GM18909 (cell line): Measurements from ENCODE around the gene WBP1L.
"Not testable (repeated sequence)": the region's sequence is repeated elsewhere in the genome, so short reads cannot be mapped to it uniquely, and the experiment has no call there.

Source experiments
- ATAC-seq: cut with Tn5 transposase; IDR thresholded peaks from one replicate; pipeline ENCODE4 v1.9.1; 2021; ENCODE audit warnings: mild to moderate bottlenecking; ENCODE audit not compliant: unreplicated experiment, poor library complexity

The WBP1L gene

DNA sequence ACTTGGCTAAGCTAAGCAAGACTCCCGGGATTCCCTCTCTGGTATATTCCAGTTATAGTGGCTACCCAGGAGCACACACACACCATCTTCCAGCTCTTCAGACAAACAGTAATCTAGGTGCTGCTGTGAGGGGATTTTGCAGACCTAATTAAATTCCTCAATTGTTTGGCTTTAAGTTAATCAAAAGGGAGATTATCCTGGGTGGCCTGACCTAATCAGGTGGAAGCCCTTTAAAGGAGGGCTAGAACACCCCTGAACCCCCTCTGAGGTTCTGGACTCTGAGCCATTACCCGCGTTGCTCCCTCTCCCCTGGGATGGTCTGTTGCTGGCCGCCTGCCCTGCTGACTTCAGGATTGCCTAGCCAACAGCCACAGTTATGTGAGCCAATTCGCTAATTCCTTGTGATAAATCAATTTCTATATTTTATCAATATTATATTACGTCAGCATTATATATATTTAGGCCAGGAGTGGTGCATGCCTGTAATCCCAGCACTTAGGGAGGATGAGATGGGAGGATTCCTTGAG is 22.9 kb upstream of the WBP1L start:
- ATAC-seq: no peak

DNA sequence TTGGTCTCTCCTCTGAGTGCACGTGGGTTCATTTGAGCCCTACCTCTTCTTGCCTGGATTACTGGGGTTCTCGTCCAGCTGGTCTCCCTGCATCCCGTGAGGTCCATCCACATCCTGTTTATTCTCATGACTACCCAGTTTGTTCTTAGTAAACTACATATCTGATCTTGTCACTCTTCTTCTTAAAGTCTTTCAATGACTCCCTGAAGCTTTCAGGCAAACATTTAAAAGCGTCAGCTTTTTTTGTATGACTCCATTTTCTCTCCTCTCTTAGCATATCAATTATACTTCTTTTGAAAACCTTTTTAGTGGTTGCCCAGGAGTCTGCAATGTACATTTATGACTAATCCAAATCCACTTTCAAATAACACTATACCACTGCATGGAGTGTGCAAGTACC is 21.8 kb upstream of the WBP1L start:
- no peak for ATAC-seq

DNA sequence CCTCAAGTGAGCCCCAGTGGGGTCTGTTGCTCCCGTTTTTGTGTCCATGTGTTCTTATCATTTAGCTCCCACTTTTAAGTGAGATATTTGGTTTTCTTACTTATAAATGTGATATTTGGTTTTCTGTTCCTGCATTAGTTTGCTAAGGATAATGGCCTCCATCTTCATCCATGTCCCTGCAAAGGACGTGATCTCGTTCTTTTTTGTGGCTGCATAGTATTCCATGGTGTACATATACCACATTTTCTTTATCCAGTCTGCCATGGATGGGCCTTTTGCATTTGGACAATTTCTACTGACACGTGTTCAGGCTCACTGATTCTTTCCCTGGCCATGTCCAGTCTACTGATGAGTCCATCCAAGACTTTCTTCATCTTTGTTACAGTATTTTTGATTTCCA is 19.8 kb upstream of the WBP1L start:
- no peak for ATAC-seq

DNA sequence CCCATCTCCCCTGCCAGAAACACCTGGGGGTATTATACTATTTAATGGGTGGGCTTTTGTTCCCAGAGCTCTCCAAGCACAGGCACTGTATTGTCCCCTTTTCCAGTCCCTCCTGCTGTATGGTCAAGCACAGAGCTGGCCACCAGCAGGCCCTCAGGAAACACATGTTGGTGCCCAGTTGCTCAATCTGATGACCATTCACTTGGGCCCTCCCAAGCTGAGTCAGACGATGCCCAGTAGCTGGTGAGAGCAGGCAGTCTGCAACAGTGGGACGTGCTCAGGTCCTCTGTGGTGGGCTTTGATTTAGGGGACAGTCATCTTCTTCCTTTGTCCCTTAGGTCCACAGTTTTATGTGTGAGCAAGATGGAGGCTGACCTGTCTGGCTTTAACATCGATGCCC is 17.5 kb upstream of the WBP1L start:
- ATAC-seq: no peak

DNA sequence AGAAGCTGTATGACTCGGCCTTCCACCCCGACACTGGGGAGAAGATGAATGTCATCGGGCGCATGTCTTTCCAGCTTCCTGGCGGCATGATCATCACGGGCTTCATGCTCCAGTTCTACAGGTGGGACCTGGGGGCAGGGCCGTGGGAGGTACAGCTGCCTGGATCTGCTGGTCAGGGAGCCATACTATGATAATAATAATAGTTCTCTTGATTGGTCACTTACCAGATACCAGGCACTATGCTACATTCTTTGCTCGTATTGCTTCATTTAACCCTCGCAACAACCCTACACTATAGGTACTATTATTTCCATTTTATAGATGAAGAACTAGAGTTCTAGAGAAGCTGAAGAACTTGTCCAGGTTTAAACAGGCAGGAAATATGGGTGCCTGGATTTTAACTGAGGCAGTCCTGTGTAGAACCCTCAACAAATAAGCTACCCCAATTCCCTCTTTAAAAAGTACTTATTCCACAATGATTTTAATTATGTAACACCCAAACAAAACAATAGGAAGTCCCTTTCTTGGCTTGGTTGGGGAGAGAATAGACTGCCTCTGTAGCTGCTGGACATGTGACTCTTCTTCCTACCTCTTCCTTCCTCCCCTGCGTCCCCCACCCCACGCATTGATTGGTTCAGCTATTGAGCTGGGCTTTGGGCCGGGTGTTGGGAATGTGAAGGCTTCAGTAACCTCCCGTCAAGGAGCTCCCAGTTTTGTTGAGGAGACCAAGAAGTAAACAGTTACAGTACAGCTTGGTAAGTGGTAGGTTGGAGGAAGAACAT is 16.5 kb upstream of the WBP1L start:
- ATAC-seq: no peak

DNA sequence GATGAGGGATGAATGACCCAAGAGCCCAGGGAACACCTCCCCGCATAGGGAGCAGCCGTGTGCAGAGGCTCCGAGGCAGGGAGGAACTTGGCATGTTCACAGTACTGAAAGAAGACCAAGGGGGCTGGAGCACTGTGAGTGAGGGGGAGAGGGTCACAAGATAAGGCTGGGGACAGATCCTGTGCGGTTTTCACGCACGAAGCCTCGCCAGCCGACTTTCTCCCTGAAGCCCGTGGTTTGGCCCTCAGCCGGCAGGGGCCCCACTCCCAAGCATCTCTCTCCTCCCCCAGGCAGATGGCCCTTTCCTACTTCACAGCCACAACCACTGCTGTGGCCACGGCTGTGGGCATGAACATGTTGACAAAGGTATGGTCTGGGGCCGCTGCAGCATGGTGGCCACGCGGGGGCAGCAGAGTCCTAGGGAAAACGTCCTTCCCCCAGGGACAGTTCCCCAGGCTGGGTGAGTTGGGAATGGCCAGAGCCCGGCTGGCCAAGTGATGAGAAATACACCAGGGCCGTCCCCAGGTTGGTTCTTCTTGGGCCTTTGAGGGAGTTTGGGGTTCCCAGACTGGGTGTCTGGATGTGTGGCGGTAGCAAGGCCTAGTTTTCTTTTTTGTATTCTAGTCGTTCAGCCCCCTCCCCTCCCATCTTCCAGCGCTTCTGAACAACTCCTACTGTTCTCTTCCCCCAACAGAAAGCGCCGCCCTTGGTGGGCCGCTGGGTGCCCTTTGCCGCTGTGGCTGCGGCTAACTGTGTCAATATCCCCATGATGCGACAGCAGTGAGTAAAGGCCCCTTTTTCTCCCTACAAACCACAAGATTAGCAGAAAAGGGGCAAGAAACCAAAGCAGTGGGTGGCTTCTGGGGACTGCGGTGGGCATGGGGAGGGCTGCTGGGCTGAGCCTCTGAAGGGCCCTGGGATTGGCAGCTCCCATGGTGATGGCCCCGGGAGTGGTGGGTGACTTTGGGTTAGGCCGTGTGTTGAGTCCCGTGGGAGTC is 14.4 kb upstream of the WBP1L start:
- no peak for ATAC-seq

DNA sequence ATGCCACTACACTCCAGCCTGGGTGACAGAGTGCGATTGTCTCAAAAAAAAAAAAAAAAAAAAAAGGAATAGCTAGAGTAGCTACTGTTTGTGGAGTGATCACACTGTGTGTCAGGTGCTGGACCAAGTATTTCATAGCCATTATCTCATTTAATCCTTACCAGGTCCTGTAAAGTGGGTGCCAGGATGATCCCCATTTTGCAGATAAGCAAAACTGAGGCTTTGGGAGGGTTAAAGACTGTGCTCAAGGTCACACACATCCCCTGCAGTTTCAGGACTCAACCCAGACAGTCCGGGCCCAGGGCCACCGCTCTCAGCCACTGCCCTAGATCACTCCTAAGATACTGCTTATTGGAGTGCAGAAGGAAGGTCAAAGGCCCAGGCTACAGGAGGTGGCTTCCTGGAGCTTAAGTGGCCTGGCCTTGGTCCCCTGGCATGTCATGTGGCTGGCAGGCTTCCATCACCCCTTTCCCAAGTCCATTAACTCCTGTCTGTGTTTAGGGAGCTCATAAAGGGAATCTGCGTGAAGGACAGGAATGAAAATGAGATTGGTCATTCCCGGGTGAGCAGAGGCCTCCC is 12.4 kb upstream of the WBP1L start:
- ATAC-seq: no peak

DNA sequence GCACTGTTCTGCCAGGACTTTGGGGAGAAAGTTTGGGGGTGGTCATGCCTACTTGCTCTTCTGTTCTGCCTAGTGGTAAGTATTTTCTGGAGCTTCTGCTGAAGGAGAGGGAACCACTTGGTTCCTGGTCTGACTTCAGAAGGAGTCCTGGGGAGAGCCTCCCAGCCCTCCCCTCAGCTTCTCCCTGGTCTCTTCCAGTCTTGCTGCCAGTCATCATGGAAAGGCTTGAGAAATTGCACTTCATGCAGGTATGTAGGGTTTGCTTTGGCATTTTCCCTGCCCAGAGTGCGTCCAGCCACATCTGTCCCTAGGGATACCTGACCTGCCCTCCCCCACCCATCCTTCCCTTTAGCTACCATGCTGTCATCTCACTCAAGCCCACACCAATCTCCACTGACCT is 11.1 kb upstream of the WBP1L start:
- ATAC-seq: no peak

DNA sequence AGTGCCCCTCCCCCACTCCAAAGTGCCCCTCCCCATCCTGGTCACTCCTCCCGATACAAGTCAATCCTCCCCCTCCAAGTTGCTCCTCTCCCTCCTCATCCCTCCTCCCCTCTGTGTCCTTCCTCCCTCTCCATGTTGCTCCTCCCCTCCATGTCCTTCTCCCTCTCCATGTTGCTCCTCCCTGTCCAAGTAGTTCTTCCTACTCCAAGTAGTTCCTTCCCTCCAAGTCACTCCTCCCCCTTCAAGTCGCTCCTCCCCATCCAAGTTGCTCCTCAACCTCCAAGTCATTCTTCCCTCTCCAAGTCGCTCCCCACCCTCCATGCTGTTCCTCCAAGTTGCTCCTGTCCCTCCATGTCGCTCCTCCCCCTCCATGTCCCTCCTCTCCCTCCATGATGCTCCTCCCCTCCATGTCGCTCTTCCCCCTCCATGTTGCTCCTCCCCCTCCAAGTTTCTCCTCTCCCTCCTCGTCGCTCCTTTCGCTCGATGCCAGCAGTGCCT is 8.6 kb upstream of the WBP1L start:
- ATAC-seq: no peak

DNA sequence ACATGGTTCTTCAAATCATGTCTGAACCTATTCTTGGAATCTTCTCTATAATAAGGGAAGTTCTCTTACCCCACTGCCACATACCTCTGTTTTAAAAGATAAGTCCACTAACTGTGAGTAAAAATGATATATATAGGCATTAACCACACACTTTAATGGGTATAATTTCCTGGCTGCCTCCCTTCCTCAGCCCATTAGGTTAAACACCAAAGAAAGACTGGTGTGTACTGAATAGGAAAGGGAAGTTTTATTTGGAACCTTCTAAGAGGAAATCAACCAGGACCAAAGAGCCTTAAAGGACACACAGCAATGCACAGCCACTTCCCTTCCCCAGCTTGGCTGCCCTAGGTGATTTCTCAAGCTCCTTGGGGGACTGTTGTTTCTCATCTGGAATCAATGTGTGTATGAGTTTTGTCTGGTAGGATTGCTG is 5.0 kb upstream of the WBP1L start:
- ATAC-seq: no peak

DNA sequence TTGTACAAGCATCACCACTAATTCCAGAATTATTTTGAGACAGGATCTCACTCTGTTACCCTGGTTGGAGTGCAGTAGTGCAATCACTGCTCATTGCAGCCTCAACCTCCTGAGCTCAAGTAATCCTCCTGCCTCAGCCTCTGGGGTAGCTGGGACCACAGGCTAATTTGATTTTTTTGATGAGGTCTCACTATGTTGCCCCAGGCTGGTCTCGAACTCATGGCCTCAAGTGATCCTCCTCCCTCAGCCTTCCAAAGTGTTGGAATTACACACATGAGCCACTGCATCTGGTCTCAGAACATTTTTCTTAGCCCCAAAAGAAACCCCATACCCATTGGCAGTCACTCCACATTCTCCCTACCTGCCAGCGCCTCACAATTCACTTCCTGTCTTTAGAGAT is 3.5 kb upstream of the WBP1L start:
- no peak for ATAC-seq

DNA sequence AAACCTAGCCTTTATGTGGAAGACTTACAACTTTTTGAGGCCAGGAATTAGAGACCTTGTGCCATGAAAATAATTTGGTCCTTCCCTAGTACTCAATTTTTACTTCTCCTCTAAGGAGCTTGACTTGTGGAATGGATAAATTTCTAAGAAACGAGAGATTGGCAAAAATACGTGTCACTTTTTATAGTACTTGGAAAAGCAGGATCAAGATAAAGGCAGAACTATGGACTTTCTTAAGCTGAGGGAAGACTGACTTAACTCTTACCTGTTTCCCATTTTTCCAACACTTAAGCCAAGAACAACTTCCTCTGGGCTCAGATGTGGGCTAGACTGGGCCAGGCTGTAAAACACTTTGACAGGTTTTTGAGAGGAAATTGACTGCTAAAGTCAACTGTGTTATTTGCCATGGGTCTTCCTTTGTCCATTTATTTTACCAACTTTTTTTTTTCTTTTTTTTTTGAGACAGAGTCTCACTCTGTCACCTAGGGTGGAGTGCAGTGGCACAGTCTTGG is 2.0 kb upstream of the WBP1L start:
- no peak for ATAC-seq

DNA sequence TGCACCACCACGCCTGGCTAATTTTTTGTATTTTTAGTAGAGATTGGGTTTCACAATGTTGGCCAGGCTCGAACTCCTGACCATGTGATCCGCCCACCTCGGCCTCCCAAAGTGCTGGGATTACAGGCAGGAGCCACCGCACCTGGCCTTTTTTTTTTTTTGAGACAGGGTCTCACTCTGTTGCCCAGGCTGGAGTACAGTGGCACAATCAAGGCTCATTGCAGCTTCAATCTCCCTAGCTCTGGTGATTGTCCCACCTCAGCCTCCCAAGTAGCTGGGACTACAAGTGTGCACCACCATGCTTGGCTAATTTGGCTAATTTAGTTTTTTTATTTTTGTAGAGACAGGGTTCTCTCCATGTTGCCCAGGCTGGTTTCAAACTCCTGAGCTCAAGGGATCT is 1.4 kb upstream of the WBP1L start:
- ATAC-seq: not testable (repeated sequence)

DNA sequence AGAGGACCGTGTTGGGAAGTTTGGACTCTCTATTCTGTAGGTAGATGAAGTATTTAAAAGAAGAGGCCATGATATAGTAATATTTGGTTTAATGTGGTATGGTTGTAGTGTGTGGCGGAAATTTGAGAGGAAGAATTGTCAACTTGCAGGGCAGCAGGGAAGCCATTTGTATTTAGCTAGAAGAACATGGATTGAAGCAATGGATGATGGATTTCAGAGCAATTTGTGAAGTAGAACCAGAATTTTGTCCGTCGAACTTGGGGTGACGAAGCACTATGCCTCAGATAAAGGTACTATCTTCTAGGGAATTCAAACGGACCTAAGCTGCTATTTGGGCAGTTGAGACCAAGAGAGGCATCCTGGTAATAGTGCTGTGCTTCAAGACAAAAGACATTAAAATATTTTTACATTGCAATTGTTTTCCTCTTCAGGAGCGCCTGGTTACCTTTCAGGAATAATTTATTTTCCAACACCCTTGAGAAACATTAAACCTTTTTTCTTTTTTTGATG is 615 bp upstream of the WBP1L start:
- ATAC-seq: no peak

DNA sequence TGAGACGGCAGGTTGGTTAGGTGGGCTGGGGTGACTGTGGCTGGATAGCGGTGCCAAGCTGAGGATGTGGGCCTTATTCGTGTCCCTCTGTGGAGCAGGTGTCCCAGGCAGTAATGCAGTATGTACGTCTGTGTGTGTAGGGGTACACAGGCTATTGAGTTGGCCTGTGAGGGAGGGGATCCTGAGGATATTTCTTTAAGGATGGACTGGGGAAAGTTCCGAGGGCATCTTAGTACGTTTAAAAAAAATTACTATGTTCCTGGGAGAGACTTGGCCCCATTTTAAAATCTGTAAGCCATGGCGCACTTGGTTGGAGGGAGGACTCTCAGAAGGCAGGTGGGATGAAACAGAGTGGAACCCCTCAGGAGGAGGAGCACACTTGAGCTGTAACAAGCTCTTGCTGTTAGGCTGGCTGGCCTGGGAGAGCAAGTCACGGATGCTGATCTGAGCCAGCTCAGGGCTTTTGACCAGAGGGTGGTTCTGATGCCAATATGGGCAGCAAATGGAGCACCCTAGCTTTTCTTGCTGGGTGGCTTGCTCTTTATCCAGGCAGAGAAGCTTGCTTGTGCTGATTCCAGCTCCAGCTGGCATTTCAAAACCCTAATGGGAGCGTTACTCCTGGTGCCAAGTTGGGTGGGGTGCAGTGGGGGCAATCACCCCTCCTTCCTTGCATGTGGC is 765 bp downstream of the WBP1L start:
- ATAC-seq: no peak

DNA sequence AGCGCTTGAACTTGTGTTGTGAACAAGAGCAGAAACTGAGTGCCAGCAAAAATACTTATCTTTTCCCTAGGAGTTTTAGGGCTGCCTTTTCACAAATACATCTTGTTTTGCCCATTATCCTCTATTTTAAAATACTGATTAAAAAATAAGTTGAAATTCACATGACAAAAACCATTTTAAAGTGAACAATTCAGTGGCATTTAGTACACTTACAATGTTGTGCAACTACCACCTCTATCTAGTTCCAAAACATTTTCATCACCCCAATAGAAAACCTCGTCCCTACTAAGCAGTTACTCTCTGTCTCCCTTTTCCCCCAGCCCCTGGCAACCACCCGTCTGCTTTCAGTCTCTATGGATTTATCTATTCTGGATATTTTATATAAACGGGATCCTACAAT is 1.4 kb downstream of the WBP1L start:
- no peak for ATAC-seq

DNA sequence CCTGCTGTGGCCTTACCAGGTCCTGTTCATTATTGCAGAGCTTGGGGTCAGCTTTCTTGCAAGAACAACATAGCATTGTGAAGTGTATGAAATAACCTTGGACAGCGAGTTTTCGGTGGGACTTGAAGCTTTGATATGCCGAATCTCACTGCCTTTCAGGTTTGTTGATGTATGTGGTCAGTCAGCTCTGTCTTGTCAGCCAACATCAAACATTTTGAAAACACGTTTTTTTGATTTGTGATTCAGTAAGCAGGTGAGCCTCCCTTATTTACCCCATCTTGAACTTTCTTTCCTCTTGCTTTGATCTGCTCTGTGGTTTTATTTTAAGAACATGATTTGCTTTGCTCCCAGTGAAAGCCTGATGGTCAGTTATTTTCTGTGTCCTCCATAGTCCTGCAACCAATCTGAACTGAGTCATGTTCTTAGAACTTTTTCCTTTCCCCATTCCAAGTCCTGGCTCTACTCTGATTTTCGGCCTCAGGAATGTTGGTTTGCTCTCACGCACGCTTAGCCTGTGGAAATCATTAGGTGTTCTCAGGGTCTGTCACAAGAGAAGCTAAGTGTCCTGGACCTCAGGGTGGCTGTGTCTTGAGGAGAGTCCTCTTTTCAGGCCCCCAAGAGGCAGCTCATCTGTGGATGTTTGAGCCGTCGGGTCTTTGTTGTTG is 8.7 kb downstream of the WBP1L start:
- no peak for ATAC-seq

DNA sequence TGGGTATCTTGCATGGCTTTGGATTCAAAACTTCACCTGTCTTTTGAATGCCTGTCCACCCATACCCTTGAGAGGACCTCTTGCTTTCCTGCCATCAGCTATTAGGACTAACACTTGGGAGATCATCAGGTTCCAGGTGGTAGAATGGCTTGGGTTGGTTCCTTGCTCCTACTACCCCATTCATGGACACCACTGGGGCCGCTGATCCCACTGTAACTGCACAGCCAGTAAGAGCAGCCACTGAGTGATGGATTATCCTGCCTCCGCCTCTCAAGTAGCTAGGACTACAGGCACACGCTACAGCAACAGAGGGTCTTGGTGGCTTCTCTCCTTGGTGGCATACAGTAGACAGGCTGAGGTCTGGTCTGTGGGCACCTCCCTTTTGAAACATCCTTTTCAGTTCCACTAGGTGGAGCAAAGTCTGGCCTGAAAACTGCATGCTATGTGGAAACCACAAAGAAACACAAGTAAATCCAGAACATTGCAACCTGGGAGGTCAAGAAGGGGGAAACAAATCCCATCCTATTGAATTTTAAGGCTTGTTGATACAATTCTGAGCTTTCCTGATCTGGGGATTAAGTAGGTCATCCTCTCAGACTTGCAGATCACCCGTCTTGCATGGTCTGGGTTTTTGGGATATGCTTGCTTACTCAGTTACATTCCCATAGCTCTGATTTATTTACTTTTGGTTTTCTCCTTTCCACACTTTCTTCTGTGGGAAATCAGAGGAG is 9.4 kb downstream of the WBP1L start:
- ATAC-seq: no peak
